Measurements from ENCODE around the gene PFKP.

- no peak for TF ChIP-seq CTCF (IDR thresholded peaks at IDR 0.05)
- no peak for TF ChIP-seq POLR2AphosphoS5 (IDR thresholded peaks at IDR 0.05; ENCODE audit: low read depth, low read length)
- TF ChIP-seq SIN3A (IDR thresholded peaks at IDR 0.05; ENCODE audit: borderline replicate concordance, insufficient read depth, low read depth, low read length) = no peak
Observed at GRCh38 chr10:3148994-3149393, 81.6 kb downstream of the PFKP start.
